OCI-LY7 (cell line): ENCODE measurements around the gene RFX2. TPM values are rescaled to one million over a fixed set of nuclear protein-coding genes. Genes with fewer than 3 reads are reported as not detected.

Source experiments
- BruUV-seq: library from RNA; stranded (reverse); fragments of 400-500 nt; replicated peaks from 2 replicates; lab custom pipeline; 2021; lab: Mats Ljungman, UMichigan
- CTCF ChIA-PET: fragments of 300-600 bp; sonication (Branson Sonifier 250); formaldehyde crosslinking; loops from one replicate; lab custom pipeline; 2022; ENCODE audit warnings: antibody characterized with exemption; ENCODE audit not compliant: unreplicated experiment; lab: Charles Lee
- POLR2A ChIA-PET: fragments of 300-600 bp; sonication (Branson Sonifier 250); formaldehyde crosslinking; loops from one replicate; lab custom pipeline; 2022; ENCODE audit warnings: antibody characterized with exemption; lab: Charles Lee
- DNase-seq: peaks from one replicate; pipeline ENCODE4 v3.0.0-alpha.2; 2015; ENCODE audit warnings: low spot score
- H2AFZ ChIP-seq: fragments of 200-600 bp; sonication (generic), shearing (Covaris generic); 2 replicates; pipeline ENCODE4 v1.6.1; 2014; ENCODE audit warnings: mild to moderate bottlenecking, antibody characterized with exemption, low read length, moderate library complexity
- H3K27ac ChIP-seq: fragments of 200-600 bp; sonication (generic); 2 replicates; pipeline ENCODE4 v1.5.1; 2014; ENCODE audit warnings: mixed run types, low read depth, mild to moderate bottlenecking, moderate library complexity, low read length, inconsistent platforms; ENCODE audit not compliant: poor library complexity, severe bottlenecking
- H3K36me3 ChIP-seq: fragments of 200-600 bp; sonication (generic); 2 replicates; pipeline ENCODE4 v1.6.1; 2014; ENCODE audit warnings: mild to moderate bottlenecking, antibody characterized with exemption, low read length, moderate library complexity, mixed read lengths; ENCODE audit not compliant: insufficient read depth
- H3K4me1 ChIP-seq: fragments of 200-600 bp; sonication (generic); 2 replicates; pipeline ENCODE4 v1.5.1; 2014; ENCODE audit warnings: mild to moderate bottlenecking, low read length; ENCODE audit not compliant: insufficient read depth, poor library complexity, severe bottlenecking
- H3K4me2 ChIP-seq: fragments of 200-600 bp; sonication (generic); 2 replicates; pipeline ENCODE4 v1.6.1; 2014; ENCODE audit warnings: mild to moderate bottlenecking, low read length
- H3K4me3 ChIP-seq: fragments of 200-600 bp; sonication (generic); 2 replicates; pipeline ENCODE4 v1.5.1; 2014; ENCODE audit warnings: mild to moderate bottlenecking, low read depth, low read length; ENCODE audit not compliant: poor library complexity, severe bottlenecking
- H3K79me2 ChIP-seq: fragments of 200-600 bp; sonication (generic); 2 replicates; pipeline ENCODE4 v1.6.1; 2016; ENCODE audit warnings: low read depth, mild to moderate bottlenecking, low read length, moderate library complexity, mixed read lengths; ENCODE audit not compliant: insufficient read depth
- H3K9me2 ChIP-seq: fragments of 200-600 bp; sonication (generic); 2 replicates; pipeline ENCODE4 v1.6.1; 2016; ENCODE audit warnings: mild to moderate bottlenecking, low read length, mixed read lengths; ENCODE audit not compliant: insufficient read depth
- H3K9me3 ChIP-seq: fragments of 200-600 bp; sonication (generic); 2 replicates; pipeline ENCODE4 v1.6.1; 2014; ENCODE audit warnings: mild to moderate bottlenecking, mixed run types, low read length, mixed read lengths
- H4K20me1 ChIP-seq: fragments of 200-600 bp; sonication (generic); 2 replicates; pipeline ENCODE4 v1.6.1; 2014; ENCODE audit warnings: mild to moderate bottlenecking, antibody characterized with exemption, low read length, moderate library complexity, mixed read lengths; ENCODE audit not compliant: insufficient read depth
- CTCF ChIP-seq: fragments of 200-600 bp; sonication (generic); conservative IDR thresholded peaks from 2 replicates; pipeline ENCODE4 v1.5.1; 2014; ENCODE audit warnings: mild to moderate bottlenecking, antibody characterized with exemption, low read length, moderate library complexity, mixed read lengths
- EZH2phosphoT487 ChIP-seq: fragments of 200-600 bp; sonication (generic); IDR thresholded peaks from 2 replicates; pipeline ENCODE4 v1.6.1; 2018; ENCODE audit warnings: low read depth, borderline replicate concordance, mild to moderate bottlenecking, mixed run types, antibody characterized with exemption, low read length, moderate library complexity, mixed read lengths
- intact Hi-C: fragments of 100-400 bp; cut with micrococcal nuclease; formaldehyde crosslinking; loops from one replicate; pipeline ENCODE4 v1.10.0; 2022; ENCODE audit not compliant: unreplicated experiment
- total RNA-seq, 2 experiments: library from RNA; depleted of rRNA in 1 of 2; stranded (reverse); fragments of >200 nt in 1 of 2; shearing (Covaris generic) in 1 of 2; gene quantifications; 2 replicates each; pipeline ENCODE4 v1.2.3, GENCODE V29; 2014 to 2022

RFX2 gene
- total RNA-seq, 2 experiments from 2014 or later = 11.0 to 11.8 TPM

- 0 out of 2 replicates have a peak overlapping the region, but pooled peaks have one; percentile 6 for H3K4me2 ChIP-seq
- H3K4me1 ChIP-seq = no peaks in the 10 kb centered on the region
- no peak overlapping the region for H2AFZ ChIP-seq
- no peak overlapping the region for H3K27ac ChIP-seq
- CTCF ChIA-PET = interaction anchor here (0.6 to 1.0 kb wide), 4 partner anchors 12 to 109 kb away, joined by 3 to 4 read pairs (median 3); no protein-coding TSS in a partner anchor
- TF ChIP-seq CTCF (peak; percentile 78), EZH2phosphoT487 (no peak)
- POLR2A ChIA-PET = interaction anchor here (0.5 kb wide), 1 partner anchor 19 kb away, joined by 3 read pairs; no protein-coding TSS in a partner anchor
- peak; percentile 71 for DNase-seq
- H4K20me1 ChIP-seq = no peaks in the 10 kb centered on the region
- peaks cover 7% of the 10 kb centered on the region; the same call in 1 of the 2 replicates for H3K9me3 ChIP-seq
- no peaks in the 10 kb centered on the region for H3K9me2 ChIP-seq
- H3K79me2 ChIP-seq = no peaks in the 10 kb centered on the region
- intact Hi-C loops = loop anchor here (2.0 kb wide), 1 partner anchor 174 kb away; no protein-coding TSS in a partner anchor
- H3K36me3 ChIP-seq = no peaks in the 10 kb centered on the region
- H3K4me3 ChIP-seq = no peak overlapping the region
- no TSS peak for BruUV-seq
These were observed 16.2 kb upstream of the RFX2 start for GRCh38 chr19:6126335-6126974.

GRCh38 chr19:6125571-6125989 lies 15.3 kb upstream of the RFX2 start:
- no TSS peak for BruUV-seq

More at GRCh38 chr19:6125571-6125989, 15.3 kb upstream of the RFX2 start:
- POLR2A ChIA-PET = interaction anchor here (0.5 kb wide), 1 partner anchor 19 kb away, joined by 3 read pairs; no protein-coding TSS in a partner anchor
- Histone ChIP-seq H3K4me1 (no peaks in the 10 kb centered on the region), H3K4me2 (no peak overlapping the region), H3K4me3 (no peak overlapping the region), H3K79me2 (no peaks in the 10 kb centered on the region), H3K9me2 (no peaks in the 10 kb centered on the region), H4K20me1 (no peaks in the 10 kb centered on the region), H3K9me3 (peaks cover 7% of the 10 kb centered on the region; the same call in 1 of the 2 replicates), H2AFZ (no peak overlapping the region), H3K27ac (no peak overlapping the region), H3K36me3 (no peaks in the 10 kb centered on the region)
- intact Hi-C loops = loop anchor here (1.0 kb wide), 1 partner anchor 76 kb away; no protein-coding TSS in a partner anchor
- DNase-seq = peak; percentile 85
- TF ChIP-seq EZH2phosphoT487 (no peak), CTCF (peak; percentile 94)
- CTCF ChIA-PET = interaction anchor here (0.6 to 1.0 kb wide), 3 partner anchors 21 to 108 kb away, joined by 3 to 4 read pairs (median 3); no protein-coding TSS in a partner anchor
